Sciatic nerve (tissue), 2 donors: ENCODE data around the gene ACKR1. TPM values are rescaled to one million over a fixed set of nuclear protein-coding genes. Genes with fewer than 3 reads are reported as not detected.

ENCODE experiments used
- ATAC-seq: fragments of 200-7000 bp; cut with Tn5 transposase; one replicate; pipeline ENCODE4 v1.9.1; 2020; ENCODE audit warnings: mild to moderate bottlenecking, moderate library complexity
- DNase-seq: peaks from one replicate; pipeline ENCODE4 v3.0.0-alpha.2; 2020; ENCODE audit warnings: low spot score
- intact Hi-C: fragments of 100-400 bp; cut with DNase I; formaldehyde crosslinking; loops from one replicate; pipeline ENCODE4 v1.14.2; 2022
- total RNA-seq: library from RNA; stranded (reverse); fragmentation: NEBNext Ultra II Directional; extraction: Animal tissue kit (Norgen Biotek cat#: 25700); gene quantifications from one replicate; pipeline ENCODE4 v1.2.1, GENCODE V29; 2021
- donor health status: DM: no; HTN: no; CAD: no.
- donor health status: DM: no; HTN: no; CAD: no.

The ACKR1 gene
- total RNA-seq, 1 donor from 2014 or later: 156 TPM

- ATAC-seq: no peak
- intact Hi-C loops: no loop called here
These were observed 20.5 kb upstream of the ACKR1 start for GRCh38 chr1:159184201-159184600.

DNA sequence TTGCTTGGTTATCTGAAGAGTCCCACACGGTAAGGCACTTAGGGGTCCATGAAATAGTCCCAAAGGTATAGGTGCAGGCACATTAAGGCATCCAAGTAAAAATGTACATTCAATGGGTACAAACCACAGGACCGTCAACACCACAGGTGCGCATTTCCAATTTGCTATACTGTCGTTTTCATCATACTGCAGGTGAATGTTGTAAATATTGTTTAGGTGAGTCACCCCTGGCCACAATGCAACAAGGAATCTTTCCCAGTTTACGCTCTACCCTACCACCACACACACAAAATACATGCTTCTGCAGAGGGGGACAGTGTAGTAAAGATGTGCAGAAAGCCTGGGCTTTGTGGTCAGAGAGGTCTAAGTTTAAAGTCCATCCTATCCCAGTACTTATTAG lies 19.6 kb upstream of the ACKR1 start:
- DNase-seq (no peak), ATAC-seq (no peak)
- intact Hi-C loops: loop anchor here (5.0 kb wide), 1 partner anchor 1658 kb away; no protein-coding TSS in a partner anchor

More at GRCh38 chr1:159184201-159184600, 20.5 kb upstream of the ACKR1 start:
- DNase-seq: no peak

GRCh38 chr1:159187033-159187432 lies 17.6 kb upstream of the ACKR1 start:
- no peak for DNase-seq
- intact Hi-C loops: loop anchor here (5.0 kb wide), 1 partner anchor 1660 kb away; no protein-coding TSS in a partner anchor
- no peak for ATAC-seq

GRCh38 chr1:159187647-159188374 lies 16.9 kb upstream of the ACKR1 start:
- intact Hi-C loops: loop anchor here (5.0 kb wide), 1 partner anchor 1661 kb away; no protein-coding TSS in a partner anchor
- ATAC-seq: peak; percentile 79
- no peak for DNase-seq

DNA sequence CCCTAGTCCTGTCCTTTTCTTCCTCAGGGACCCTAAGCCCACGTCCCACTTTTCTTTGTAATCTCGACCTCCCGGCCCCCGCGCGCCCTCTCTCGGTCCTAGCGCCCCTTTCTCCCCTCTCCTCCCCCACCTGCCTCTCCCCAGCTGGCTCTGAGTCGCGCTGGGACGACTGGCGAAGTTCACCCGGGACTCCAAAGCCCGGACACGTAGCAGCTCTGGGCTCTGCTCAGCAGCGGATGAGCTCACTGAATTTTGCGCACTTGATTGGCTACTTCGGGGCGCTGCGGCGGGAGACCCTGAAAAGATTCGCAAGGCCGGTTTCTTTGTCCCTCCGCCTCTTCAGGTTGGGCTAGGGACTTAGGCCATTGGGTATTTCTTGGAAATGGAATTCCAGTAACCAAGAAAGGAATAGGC lies 16.3 kb upstream of the ACKR1 start:
- intact Hi-C loops: loop anchor here (5.0 kb wide), 1 partner anchor 1661 kb away; no protein-coding TSS in a partner anchor
- peak; percentile 71 for DNase-seq
- no peak for ATAC-seq

DNA sequence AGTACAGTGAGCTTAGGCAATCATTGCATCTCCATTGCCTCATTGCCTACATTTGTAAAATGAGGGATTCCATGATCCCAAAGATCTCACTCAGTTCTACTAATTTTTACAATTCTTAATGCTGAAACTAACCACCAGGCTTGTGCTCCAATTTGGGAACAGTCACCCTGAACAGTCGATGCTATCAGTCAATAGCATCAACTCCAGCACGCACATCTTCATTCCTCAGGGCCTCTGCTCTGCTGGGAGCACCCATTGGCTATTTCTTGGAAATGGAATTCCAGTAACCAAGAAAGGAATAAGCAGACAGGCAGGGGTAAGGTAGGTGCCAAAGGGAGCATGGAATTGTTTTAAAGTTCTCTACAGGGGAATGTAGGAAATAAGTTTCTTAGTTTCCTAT lies 14.2 kb upstream of the ACKR1 start:
- intact Hi-C loops: no loop called here
- ATAC-seq: no peak
- DNase-seq: no peak

DNA sequence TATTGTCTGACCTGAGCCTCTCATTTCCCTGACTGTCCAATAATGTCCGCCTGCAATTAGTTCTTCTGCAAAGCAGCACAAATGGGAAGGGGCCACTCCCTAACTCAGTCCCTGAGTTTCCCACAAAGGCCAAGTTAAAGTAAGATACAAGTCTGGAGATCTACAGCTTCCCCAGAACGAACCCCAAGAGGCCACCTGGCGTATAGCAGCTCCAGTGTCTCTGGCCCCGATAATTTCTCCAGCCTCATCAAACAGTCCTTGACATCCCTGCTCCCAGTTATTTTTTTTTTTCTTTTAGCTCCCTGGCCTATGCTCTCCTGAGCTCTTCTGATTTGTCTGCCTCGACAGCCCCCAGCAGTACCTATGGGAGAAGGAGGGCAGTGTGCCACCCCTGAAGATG lies 8.1 kb upstream of the ACKR1 start:
- intact Hi-C loops: loop anchor here (5.0 kb wide), 1 partner anchor 34 kb away; no protein-coding TSS in a partner anchor
- no peak for DNase-seq

GRCh38 chr1:159197561-159198557 lies 6.8 kb upstream of the ACKR1 start:
- ATAC-seq: peak; percentile 84
- peak; percentile 87 for DNase-seq
- intact Hi-C loops: loop anchor here (5.0 kb wide), 1 partner anchor 36 kb away; no protein-coding TSS in a partner anchor

More for the DNA sequence above, 8.1 kb upstream of the ACKR1 start:
- no peak for ATAC-seq

DNA sequence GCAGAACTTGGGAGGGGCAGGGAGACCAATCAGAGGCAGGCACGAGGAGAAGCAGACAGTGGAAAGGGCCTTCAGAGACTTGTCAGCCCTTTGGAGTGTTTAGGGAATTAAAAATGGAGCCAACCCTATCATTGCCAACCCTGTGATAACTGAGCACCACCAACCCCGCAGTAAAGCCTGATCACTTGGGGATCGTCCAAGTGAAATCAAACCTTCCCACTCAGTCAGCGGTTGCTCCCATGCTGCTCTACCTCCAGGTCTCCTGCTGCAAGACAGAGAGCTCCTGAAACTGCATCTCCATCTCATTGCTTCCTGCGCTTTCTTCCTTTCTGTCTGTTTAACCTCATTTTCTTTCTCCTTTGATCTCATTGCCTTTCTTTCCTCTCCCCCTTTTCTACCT lies 4.8 kb upstream of the ACKR1 start:
- intact Hi-C loops: loop anchor here (5.0 kb wide), 1 partner anchor 38 kb away; no protein-coding TSS in a partner anchor
- no peak for ATAC-seq
- no peak for DNase-seq

- DNase-seq (no peak), ATAC-seq (no peak)
- intact Hi-C loops: no loop called here
These were observed 3.9 kb upstream of the ACKR1 start for GRCh38 chr1:159200769-159201168.

GRCh38 chr1:159201642-159202041 lies 3.0 kb upstream of the ACKR1 start:
- intact Hi-C loops: no loop called here
- ATAC-seq: no peak
- no peak for DNase-seq

GRCh38 chr1:159203610-159204009 lies 1.1 kb upstream of the ACKR1 start:
- ATAC-seq: no peak
- intact Hi-C loops: no loop called here
- no peak for DNase-seq

DNA sequence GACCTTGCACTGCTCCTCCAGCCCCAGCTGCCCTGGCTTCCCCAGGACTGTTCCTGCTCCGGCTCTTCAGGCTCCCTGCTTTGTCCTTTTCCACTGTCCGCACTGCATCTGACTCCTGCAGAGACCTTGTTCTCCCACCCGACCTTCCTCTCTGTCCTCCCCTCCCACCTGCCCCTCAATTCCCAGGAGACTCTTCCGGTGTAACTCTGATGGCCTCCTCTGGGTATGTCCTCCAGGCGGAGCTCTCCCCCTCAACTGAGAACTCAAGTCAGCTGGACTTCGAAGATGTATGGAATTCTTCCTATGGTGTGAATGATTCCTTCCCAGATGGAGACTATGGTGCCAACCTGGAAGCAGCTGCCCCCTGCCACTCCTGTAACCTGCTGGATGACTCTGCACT lies 550 bp downstream of the ACKR1 start:
- DNase-seq (no peak), ATAC-seq (no peak)
- intact Hi-C loops: no loop called here

DNA sequence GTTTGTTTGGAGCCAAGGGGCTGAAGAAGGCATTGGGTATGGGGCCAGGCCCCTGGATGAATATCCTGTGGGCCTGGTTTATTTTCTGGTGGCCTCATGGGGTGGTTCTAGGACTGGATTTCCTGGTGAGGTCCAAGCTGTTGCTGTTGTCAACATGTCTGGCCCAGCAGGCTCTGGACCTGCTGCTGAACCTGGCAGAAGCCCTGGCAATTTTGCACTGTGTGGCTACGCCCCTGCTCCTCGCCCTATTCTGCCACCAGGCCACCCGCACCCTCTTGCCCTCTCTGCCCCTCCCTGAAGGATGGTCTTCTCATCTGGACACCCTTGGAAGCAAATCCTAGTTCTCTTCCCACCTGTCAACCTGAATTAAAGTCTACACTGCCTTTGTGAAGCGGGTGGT lies 1.4 kb downstream of the ACKR1 start:
- intact Hi-C loops: no loop called here
- ATAC-seq: no peak
- DNase-seq: no peak

- ATAC-seq (no peak), DNase-seq (no peak)
- intact Hi-C loops: no loop called here
These were observed 2.4 kb downstream of the ACKR1 start for GRCh38 chr1:159207080-159207479.

GRCh38 chr1:159207774-159208173 lies 3.1 kb downstream of the ACKR1 start:
- ATAC-seq: no peak
- intact Hi-C loops: no loop called here
- no peak for DNase-seq

DNA sequence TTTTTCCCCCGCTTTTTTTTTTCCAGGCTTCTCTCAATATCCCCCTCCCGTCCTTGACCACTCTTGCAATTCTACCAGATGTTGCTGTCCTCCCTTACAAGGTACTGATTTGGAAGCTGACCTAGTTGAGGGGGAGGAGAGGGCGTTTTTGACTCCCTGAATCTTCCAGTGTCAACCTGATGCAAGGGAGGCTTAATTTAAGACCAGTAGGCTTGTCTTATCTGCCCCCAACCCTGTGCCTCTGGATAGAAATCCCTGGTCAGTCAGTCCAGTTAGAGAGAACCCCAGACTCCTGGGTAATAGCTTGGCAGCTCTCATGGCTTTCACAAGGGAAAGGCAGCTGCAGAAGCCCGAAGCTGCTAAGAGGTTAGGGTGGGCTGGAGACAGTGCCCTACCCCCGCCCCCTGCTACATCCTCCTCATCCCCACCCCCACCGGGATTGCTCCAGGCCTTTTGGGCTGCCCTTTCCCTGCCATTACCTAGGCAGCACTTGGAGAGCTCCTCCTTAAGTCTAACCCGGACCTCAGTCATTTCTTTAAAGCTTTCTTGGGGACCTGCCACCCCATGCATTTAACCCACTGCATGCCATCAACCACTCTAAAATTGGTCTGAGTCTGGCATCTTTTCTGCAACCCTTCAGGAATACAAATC lies 3.6 kb downstream of the ACKR1 start:
- ATAC-seq (no peak), DNase-seq (no peak)
- intact Hi-C loops: no loop called here

- DNase-seq (no peak), ATAC-seq (no peak)
- intact Hi-C loops: no loop called here
These were observed 4.4 kb downstream of the ACKR1 start for GRCh38 chr1:159209061-159209460.
